DMS 273 treated with DMSO at 0.1 percent for 48 hours (cell line): ENCODE results near the gene CLMN.

Experiments used
- DNase-seq: peaks from one replicate; lab custom pipeline; 2025; lab: John Stamatoyannopoulos, UW

Gene CLMN

DNA sequence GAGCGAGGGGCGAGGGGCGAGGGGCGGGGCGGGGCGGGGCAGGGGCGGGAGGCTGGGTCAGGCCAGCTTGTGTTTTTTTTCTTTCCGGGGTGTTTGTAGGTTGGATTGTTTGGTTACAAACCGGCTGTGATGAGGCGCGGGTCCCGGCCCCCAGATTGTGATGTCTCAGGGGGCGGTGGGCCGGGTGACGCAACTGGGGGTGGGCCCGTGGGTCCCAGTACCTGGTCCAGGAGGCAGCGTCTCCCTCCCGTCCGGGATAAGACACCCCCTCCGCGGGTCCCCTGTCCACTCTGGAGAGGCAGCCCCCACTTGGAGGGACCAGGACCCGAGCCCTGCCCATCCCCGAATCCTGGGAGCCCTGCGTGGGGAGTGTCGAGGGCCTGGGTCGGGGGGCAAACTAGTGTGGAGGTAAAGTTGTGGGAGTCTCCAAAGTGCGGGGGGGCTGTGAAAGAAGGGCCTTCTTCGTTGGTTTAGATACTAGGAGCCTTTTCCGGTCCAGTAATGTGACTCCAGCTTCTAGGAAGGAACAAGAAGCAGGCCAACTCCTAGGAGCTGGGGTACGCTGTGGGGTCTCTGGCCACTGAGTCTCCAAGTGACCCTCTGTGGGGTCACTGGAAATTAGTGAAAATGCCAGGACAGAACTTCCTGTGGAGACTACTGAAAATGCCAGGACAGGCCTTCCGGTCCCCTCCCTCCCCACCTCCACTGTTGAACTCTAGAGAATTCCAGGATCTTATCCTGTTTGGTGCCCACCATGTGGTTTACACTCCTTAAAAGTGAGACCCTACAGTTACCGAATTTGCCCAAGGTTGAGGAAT, 579 bp upstream of the CLMN start:
- no peak for DNase-seq

DNA sequence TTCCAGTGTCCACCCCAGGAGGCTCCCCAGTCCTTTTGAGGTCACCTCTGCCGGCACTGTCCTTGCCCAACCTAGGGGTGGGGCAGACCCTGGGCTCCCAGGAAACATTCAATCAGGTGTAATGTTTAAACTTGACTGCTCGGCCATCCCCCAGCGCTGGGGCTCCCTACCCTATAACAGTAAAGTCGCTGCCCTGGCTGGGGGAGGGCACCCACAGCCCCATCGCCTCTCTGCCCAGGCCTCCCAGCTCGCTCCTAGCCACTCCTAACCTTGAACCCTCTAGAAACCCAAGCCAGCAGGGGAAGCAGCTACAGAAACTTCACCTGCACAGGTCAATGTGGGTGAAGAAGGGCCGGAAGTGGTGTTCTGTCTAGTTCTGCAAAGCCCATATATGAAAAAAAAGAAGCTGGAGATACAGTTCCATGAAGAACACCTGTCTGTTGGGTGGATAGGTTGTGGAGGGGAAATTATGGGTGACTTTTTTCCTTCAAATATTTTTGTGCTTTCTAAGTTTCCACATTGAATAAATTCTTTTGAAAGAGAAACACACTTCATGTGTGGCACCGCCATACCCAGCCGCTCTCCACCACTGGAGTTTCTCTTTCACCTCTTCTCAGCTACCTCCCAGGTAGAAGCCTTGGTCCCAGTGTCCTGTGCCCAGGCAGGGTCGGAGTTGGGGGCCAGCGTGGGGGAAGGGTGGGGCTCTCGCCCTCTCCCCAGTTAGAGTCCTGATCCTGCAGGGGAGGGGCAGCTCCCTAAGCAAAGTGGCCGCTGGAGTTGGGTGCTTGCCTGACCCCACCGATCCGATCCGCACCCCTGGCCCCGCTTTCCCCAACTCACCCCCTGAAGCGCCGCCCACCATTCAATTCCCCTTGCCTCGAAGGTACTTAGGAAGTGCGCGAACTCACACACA, 1.1 kb downstream of the CLMN start:
- DNase-seq, result no peak

DNA sequence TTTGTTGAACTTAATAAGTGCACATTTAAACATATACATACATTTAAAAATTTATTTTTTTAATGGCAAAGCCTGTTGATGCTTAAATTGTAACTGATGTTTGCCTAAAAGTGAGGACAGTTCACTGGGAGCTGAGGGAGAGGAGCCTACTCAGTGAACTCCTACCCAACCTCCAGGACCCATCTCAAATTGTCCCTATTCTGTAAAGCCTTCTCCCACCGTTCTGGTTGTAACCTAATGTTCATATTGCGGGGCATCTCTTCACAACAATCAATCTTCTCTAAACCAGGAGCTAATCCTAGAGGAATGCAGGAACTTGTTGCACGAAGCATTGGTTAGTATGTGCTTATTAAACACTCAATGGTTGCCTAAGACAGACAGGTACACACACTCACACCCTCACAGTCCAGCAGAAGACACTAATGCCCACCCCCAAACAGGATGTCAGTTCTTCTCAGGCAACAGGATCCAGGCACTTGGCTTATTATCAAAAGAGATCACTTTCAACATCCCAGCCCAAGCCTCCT, 1.8 kb downstream of the CLMN start:
- no peak for DNase-seq

- no peak for DNase-seq
Observed at GRCh38 chr14:95316821-95317220, 2.9 kb downstream of the CLMN start.

DNA sequence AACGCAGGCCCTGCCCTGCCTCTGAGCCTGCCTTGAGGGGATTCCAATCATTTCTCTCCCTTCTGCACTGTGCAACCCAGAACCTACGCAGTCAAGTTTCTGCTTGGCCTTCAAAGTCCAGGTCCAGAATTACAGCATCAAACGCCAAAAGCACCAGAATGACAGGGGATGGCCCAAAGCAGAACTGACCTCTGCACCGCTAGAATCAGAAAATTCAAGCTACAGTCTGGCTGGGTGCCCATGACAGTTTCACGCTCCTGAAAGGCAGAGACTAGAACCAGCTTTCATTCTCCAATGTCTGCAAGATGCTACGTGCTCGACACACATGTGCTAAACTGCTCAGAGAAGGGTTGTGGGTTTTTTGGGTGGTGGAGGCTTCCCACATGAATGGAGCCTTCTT, 4.1 kb downstream of the CLMN start:
- DNase-seq, result no peak

GRCh38 chr14:95315156-95315555, 4.6 kb downstream of the CLMN start:
- DNase-seq, result no peak

GRCh38 chr14:95314609-95315008, 5.1 kb downstream of the CLMN start:
- no peak for DNase-seq

GRCh38 chr14:95313707-95314106, 6.0 kb downstream of the CLMN start:
- no peak for DNase-seq

DNA sequence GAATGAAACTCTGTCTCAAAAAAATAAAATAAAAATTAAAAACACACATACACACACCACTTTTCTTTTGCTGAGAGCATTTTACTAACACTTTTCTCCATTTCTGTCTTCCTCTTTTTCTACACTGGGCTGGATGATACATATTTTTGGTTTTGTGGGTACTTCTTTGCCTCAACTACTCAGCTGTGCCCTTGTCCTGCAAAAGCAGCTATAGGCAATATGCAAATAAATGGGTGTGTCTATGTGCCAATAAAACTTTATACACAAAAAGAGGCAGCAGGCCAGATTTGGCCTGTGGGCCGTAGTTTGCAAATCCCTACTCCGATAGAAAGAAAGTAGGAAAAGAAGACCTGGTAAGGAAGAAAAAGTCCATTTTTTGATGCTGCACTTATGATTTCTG, 6.5 kb downstream of the CLMN start:
- no peak for DNase-seq

DNA sequence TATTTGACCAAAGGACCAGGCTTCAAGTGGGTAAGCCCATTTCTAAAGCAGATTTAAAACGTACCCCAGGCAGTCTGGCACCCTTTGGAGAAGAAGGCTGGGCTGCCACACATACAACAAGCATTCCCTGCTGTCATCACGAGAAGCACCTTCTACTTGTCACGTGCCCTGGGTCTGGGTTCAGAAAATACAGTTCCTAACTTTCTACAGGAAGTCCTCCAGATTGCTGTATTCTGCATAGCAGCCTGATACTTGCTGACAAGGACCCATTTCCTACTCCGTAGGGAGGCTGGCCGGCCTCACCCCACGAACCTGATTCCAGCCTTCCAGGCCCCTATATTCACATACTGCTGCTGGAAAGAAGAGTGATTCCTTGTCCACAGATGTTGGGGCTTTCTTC, 7.4 kb downstream of the CLMN start:
- no peak for DNase-seq

- no peak for DNase-seq
Observed at GRCh38 chr14:95311752-95312151, 8.0 kb downstream of the CLMN start.

- no peak for DNase-seq
Observed at GRCh38 chr14:95310635-95311380, 8.9 kb downstream of the CLMN start.

DNA sequence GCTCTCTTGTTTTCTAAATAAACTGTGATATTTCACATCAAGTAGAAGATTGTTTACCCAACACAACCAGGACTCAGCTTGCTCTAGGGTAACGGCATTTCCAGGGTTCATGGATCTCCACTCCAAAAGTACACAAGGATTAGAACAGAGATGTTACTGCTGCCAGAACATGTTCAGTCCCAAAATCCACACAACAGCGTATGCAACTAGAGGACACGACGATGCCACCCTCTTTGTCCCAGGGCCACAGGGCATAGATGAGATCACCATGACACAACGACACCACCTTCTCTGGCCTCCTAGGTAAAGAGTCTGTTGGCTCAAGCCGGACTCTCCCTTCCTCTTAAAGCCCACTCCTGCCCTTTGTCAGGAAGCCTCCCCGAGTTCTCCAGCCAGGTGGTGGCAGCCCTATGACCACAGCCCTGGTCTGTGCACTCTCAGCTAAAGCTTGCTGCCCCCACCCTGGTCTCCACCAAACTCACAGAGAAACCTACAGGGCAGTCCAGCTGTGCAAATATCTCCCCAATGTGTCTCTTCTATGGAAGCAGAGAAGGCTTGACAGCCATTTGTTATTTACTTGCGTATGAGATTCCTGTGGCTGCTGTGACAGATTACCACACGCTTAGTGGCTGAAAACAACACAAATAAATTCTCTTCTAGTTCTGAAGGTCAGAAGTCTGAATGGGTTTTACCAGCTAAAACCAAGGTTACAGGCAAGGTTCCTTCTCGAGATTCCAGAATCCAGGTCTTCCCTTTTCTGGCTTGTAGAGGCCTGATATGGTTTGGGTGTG, 10.3 kb downstream of the CLMN start:
- DNase-seq, result no peak

- no peak for DNase-seq
Observed at GRCh38 chr14:95308073-95308472, 11.6 kb downstream of the CLMN start.

DNA sequence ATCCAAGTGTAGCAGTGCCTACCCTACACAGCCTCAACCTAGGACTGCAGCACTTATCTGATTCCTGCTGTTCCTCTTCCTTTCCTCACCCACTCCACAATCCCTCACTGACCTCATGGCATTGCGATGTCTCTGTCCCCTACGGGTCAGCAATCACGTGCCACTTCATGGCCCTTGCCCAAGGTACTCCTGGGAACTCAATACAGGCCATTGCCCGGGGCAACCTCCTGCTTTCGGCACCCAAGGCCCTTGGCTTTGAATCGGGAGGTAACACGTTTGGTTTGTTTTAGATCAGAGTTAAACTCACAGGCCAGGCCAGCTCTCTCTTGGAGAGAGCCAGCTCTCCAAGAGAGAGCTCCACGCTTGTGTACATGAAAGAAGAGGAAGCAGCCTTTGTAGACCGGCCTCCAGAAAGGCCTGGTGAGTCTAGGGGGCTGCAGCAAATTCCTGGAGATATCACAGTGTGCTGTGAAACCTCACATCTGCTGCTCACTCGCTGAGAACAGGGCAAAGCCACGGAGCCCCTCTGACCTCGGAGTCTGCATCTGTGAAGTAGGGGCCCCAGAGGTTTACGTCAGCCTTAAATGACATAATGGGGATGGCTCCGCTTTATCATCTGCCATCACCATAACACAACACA, 12.2 kb downstream of the CLMN start:
- no peak for DNase-seq

GRCh38 chr14:95305940-95306339, 13.8 kb downstream of the CLMN start:
- DNase-seq, result no peak

DNA sequence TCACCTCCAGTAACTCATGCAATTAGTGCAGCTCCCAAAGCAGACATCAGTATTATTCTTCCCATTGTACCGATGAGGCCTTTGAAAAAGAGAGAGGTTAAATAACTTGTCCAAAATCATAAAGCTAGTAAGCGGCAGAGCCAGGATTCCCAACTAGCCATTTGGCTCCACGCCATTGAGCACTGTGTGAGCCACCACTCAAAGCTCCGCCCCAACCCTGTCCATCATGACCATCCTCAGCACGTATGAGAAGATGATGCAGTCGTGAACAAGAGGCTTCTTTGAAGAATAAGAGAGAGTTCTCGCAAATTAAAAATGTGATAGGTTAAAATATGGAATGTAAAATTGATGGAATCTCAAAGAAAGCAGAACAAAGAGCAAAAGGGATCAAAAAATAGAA, 14.6 kb downstream of the CLMN start:
- DNase-seq, result no peak

DNA sequence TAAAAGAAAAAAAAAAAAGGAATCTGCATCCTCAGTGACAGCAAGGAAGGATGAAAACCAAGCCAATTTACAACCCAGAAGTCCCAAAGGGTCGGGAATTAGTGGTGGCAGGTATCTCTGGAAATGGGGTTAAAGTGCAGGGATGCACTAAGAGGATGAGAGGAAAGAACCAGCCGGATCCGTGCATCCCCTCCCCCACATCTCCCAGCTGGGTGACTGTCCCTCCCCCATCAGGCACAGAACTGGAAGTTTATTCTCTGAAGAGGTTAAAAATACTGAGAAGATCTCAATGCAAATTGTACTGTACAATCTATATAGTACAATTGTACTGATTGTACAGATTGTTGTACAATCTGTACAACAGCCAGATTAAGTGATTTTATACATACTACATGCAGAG, 15.4 kb downstream of the CLMN start:
- no peak for DNase-seq

- DNase-seq, result no peak
Observed at GRCh38 chr14:95303552-95303951, 16.2 kb downstream of the CLMN start.

GRCh38 chr14:95302667-95303506, 16.8 kb downstream of the CLMN start:
- no peak for DNase-seq
